Activated naive CD4-positive, alpha-beta T cell treated with anti-CD3 and anti-CD28 coated beads, Interleukin-2, amount 50 U/mL, for 72 hours (primary cell): ENCODE data around the gene RFTN1. TPM values are rescaled to one million over a fixed set of nuclear protein-coding genes. Genes with fewer than 3 reads are reported as not detected.

Experiments used
- ATAC-seq, 2 donors: fragments of 150-1000 bp; cut with Tn5 transposase; 2 replicates each; pipeline ENCODE4 v1.10.0; 2021; ENCODE audit warnings: mild to moderate bottlenecking in 2 of 2, moderate library complexity in 2 of 2
- DNase-seq, 2 donors: peaks; one replicate each; pipeline ENCODE4 v3.0.0; 2021 to 2022; ENCODE audit warnings: low spot score in 2 of 2
- H3K27ac Mint-ChIP-seq, 2 donors: one replicate each; pipeline ENCODE4 v1.8.0; 2022; ENCODE audit warnings: mild to moderate bottlenecking in 2 of 2, mixed read lengths in 2 of 2
- H3K36me3 Mint-ChIP-seq, 2 donors: one replicate each; pipeline ENCODE4 v1.8.0; 2022; ENCODE audit warnings: mixed read lengths in 2 of 2
- H3K9me3 Mint-ChIP-seq, 2 donors: one replicate each; pipeline ENCODE4 v1.8.0; 2022; ENCODE audit warnings: mixed read lengths in 2 of 2
- total RNA-seq, 2 donors: library from RNA; stranded (reverse); gene quantifications; one replicate each; pipeline ENCODE4 v1.2.3, GENCODE V29; 2022

The RFTN1 gene
- total RNA-seq, 2 donors from 2014 or later: 94.3 to 111 TPM

GRCh38 chr3:16366581-16366980 lies 146.9 kb downstream of the RFTN1 start:
- DNase-seq: no peak
- H3K27ac Mint-ChIP-seq: peak overlapping the region in 1 of 2 donors; percentile 56
- peaks cover 31 to 67% of the 10 kb centered on the region in 2 donors for H3K36me3 Mint-ChIP-seq
- H3K9me3 Mint-ChIP-seq: no peaks in the 10 kb centered on the region
- ATAC-seq: no peak

DNA sequence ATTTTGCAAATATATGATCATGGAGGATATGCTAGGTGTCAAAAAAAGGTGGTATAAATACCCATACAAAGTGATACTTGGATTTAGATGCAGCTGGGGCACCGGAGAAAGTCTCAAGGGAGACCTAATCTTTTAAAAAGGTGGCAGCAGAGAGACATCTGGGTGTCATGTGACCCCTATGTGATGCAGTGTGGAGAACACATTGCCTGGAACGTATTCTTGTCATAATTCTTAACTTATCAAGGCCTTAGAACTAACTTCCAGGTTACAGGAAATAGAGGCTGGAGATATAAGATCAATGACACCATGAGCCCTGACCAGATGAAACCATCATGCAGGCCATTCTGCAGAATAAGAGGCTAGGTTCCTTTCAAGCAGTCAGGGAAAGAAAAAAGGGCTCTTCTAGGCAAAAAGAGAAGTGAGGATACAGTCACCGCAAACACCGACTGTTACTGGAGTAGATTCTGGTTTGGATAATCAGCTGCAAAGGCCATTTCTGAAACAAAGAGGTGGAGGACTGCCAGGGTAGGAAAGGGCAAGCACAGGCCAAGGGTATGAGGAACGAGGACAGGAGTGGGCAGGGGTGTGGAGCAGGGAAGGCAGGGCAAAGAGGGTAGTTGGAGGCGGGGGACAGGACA lies 147.9 kb downstream of the RFTN1 start:
- ATAC-seq (no peak), DNase-seq (no peak)
- Mint-ChIP-seq H3K36me3 (peaks cover 28 to 70% of the 10 kb centered on the region in 2 donors), H3K9me3 (no peaks in the 10 kb centered on the region), H3K27ac (peak overlapping the region; percentile 56 to 75)

DNA sequence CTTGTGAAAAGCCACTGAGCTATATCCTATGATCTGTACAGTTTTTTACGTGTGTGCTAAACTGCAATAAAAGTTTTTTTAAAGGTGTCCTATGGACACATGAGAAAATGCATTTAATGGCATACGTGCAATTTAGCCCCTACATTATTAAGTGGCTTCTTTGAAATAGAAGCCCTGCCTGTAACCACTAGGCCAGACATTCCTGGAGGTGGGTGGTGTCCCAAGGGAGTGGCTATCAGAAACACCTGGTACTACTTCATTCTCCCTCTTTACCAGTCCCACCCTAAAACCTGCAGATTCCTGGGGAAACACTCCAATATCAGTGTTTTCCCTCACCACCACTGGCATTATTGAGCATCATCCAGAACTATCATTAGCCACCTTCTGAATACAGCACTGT lies 148.5 kb downstream of the RFTN1 start:
- DNase-seq (no peak), ATAC-seq (no peak)
- Mint-ChIP-seq H3K27ac (peak overlapping the region in 1 of 2 donors; percentile 58), H3K36me3 (peaks cover 23 to 63% of the 10 kb centered on the region in 2 donors), H3K9me3 (no peaks in the 10 kb centered on the region)

GRCh38 chr3:16364323-16364722 lies 149.2 kb downstream of the RFTN1 start:
- H3K27ac Mint-ChIP-seq: peak overlapping the region in 1 of 2 donors; percentile 58
- DNase-seq (no peak), ATAC-seq (no peak)
- no peaks in the 10 kb centered on the region for H3K9me3 Mint-ChIP-seq
- peaks cover 16 to 57% of the 10 kb centered on the region in 2 donors for H3K36me3 Mint-ChIP-seq

- no peak overlapping the region for H3K27ac Mint-ChIP-seq
- ATAC-seq (no peak), DNase-seq (no peak)
- H3K36me3 Mint-ChIP-seq: peaks cover 12 to 50% of the 10 kb centered on the region in 2 donors
- H3K9me3 Mint-ChIP-seq: no peaks in the 10 kb centered on the region
Observed at GRCh38 chr3:16363636-16364035, 149.9 kb downstream of the RFTN1 start.

- H3K27ac Mint-ChIP-seq: peak overlapping the region; percentile 2 to 65
- ATAC-seq (no peak), DNase-seq (no peak)
- H3K36me3 Mint-ChIP-seq: peaks cover 12 to 56% of the 10 kb centered on the region in 2 donors
- H3K9me3 Mint-ChIP-seq: no peaks in the 10 kb centered on the region
Observed at GRCh38 chr3:16362770-16363169, 150.7 kb downstream of the RFTN1 start.

GRCh38 chr3:16361087-16361486 lies 152.4 kb downstream of the RFTN1 start:
- ATAC-seq (no peak), DNase-seq (no peak)
- Mint-ChIP-seq H3K27ac (peak overlapping the region in 1 of 2 donors; percentile 26), H3K9me3 (no peaks in the 10 kb centered on the region), H3K36me3 (peaks cover 16 to 61% of the 10 kb centered on the region in 2 donors)

DNA sequence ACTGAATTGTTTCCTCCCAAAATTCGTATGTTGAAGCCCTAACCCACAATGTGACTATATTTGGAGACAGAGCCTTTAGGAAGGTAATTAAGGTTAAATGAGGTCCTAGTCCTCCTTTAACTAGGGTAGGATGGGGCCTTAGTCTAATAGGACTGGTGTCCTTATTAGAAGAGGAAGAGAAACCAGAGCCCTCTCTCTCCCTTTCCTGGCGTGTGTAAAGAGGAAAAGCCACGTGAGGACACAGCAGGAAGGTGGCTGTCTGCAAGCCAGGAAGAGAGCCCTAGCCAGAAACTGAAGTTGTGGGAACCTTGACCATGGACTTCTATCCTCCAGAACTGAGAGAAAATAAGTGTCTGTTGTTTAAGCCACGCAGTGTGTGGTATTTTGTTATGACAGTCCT lies 154.2 kb downstream of the RFTN1 start:
- peaks cover 20 to 61% of the 10 kb centered on the region in 2 donors for H3K36me3 Mint-ChIP-seq
- DNase-seq: no peak
- H3K27ac Mint-ChIP-seq: peak overlapping the region; percentile 62 to 66
- no peak for ATAC-seq
- H3K9me3 Mint-ChIP-seq: no peaks in the 10 kb centered on the region

GRCh38 chr3:16358336-16358735 lies 155.2 kb downstream of the RFTN1 start:
- no peaks in the 10 kb centered on the region for H3K9me3 Mint-ChIP-seq
- ATAC-seq (no peak), DNase-seq (no peak)
- peaks cover 14 to 63% of the 10 kb centered on the region in 2 donors for H3K36me3 Mint-ChIP-seq
- H3K27ac Mint-ChIP-seq: peak overlapping the region; percentile 46 to 66

- Mint-ChIP-seq H3K9me3 (no peaks in the 10 kb centered on the region), H3K36me3 (peaks cover 18 to 60% of the 10 kb centered on the region in 2 donors), H3K27ac (peak overlapping the region in 1 of 2 donors; percentile 34)
- ATAC-seq: peak in 1 of 2 donors; percentile 18
- DNase-seq: no peak
Observed at GRCh38 chr3:16357186-16358121, 156.0 kb downstream of the RFTN1 start.

DNA sequence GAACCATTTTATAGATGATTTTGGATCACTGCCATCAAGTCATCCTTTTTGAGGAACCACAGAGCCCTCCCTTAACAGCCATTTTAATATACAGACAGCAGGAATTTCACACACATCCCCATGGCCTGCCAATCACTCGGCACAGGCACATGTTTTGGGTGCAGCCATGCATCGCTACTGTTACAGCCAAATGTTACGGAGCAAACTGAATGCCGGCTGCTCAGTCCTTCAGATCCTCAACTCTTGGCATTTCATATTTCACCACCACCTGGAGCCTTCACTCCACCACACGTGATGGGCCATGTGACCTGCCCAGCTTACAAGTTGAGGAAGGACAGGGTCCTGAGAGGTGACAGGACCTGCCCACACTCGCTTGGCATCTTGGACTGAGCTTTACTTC lies 157.7 kb downstream of the RFTN1 start:
- ATAC-seq: no peak
- no peak for DNase-seq
- Mint-ChIP-seq H3K36me3 (peaks cover 23 to 54% of the 10 kb centered on the region in 2 donors), H3K27ac (peak overlapping the region; percentile 44 to 78), H3K9me3 (no peaks in the 10 kb centered on the region)

DNA sequence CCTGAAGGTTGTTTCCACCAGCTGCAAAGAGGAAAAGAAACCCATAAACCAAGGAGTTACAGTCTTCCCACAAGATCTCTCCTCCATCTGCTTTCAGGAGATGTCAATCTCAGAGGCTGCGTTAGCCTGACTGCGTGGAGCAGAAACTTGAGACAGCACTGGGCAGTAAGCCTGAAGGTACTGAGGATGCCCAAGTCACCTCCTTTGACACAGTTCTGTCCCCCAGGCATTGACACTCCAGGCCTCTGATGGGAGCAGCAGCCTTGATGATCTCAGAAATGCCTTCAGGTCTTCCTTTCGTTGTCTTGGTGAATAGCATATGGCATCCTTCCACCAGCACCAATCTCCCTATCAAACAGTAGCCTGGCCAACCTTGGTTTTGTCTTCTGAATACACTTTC lies 159.2 kb downstream of the RFTN1 start:
- peaks cover 28 to 70% of the 10 kb centered on the region in 2 donors for H3K36me3 Mint-ChIP-seq
- DNase-seq: no peak
- peak overlapping the region; percentile 55 to 81 for H3K27ac Mint-ChIP-seq
- no peaks in the 10 kb centered on the region for H3K9me3 Mint-ChIP-seq
- ATAC-seq: no peak

DNA sequence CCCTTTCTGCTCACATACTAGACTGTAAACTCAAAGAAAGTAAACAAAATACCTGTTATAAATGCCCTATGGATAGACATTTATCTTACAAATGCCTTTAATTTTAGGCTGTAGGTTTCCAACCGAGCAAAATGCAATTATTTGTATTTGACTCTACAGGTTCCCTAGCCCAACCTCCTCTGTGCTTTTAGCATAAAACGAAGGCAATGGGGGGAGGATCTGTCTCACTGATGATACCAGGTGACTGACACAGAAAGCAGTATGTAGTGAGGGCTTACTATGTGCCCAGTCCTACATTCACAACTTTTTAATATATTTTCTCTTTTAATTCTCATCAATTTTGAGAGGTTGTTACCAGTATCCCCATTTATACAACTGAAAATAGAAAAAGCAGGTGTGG lies 161.1 kb downstream of the RFTN1 start:
- Mint-ChIP-seq H3K27ac (peak overlapping the region; percentile 84 to 95), H3K36me3 (peaks cover 36 to 78% of the 10 kb centered on the region in 2 donors), H3K9me3 (no peaks in the 10 kb centered on the region)
- no peak for DNase-seq
- no peak for ATAC-seq

DNA sequence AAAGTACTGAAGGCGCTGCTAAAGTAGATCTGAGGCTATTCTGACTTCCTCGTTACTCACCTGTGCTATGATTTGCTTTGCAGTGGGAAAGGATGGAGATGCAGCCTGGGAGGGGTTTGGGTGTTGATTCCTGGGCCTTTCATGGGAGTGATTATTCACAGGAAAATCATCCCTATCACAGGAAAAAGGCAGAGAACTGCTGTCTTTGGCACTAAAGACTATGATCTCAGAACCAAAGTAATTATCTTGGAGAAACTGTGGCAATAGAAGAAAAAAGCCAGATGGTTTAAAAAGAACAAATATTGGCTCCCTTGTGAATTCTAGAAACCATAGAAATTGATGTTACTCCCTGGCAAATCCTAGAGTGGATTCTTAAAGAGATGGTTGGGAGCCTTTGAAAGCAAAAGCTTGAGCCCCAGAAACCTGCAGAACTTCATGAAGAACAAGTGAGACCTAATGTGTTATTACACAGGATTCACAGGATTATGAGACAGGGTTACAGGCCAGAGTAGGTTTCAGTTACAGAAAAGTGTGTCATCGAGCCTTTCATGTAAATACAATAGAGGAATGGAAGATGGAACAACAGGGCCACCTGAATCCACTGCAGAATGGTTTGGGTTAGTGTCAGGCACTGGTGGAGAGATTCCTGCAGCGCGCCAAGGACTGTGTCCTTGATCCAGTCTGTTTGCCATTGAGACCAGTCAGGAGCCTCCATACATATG lies 162.7 kb downstream of the RFTN1 start:
- ATAC-seq: peak; percentile 34 to 41
- H3K27ac Mint-ChIP-seq: peak overlapping the region; percentile 69 to 83
- no peaks in the 10 kb centered on the region for H3K9me3 Mint-ChIP-seq
- DNase-seq: no peak
- H3K36me3 Mint-ChIP-seq: peaks cover 37 to 80% of the 10 kb centered on the region in 2 donors

DNA sequence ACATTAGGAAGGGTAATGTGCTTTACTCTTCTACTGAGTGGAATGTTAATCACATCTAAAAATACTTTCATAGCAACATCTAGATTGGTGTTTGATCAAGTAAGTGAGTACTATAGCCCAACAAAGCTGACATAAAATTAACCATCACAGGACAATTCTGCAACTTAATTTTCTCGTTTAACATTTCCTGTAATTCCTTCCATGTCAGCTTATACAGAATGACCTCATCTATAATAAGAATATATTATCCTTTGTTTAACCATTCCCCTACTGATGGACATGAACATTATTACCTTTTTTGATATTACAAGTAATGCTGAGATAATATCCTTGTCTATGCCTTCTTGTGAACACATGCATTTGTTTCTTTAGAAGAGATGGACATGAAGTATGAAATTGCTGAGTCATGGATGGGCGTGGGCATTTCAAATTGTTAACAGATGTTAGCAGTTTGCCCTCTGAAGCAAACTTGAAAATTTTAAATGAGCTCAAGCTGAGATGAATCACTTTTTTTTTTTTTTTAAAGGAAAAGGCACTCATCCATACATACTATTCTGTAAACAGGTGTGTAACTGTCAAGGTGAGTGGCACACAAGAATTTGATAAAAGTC lies 163.4 kb downstream of the RFTN1 start:
- H3K36me3 Mint-ChIP-seq: peaks cover 37 to 84% of the 10 kb centered on the region in 2 donors

GRCh38 chr3:16347548-16347947 lies 166.0 kb downstream of the RFTN1 start:
- Mint-ChIP-seq H3K27ac (peak overlapping the region; percentile 84 to 92), H3K9me3 (peaks cover 5 to 6% of the 10 kb centered on the region in 2 donors)
- no peak for DNase-seq

More for the DNA sequence above, 163.4 kb downstream of the RFTN1 start:
- Mint-ChIP-seq H3K9me3 (no peaks in the 10 kb centered on the region), H3K27ac (peak overlapping the region; percentile 52 to 83)
- DNase-seq (no peak), ATAC-seq (no peak)

More at GRCh38 chr3:16347548-16347947, 166.0 kb downstream of the RFTN1 start:
- peaks cover 28 to 86% of the 10 kb centered on the region in 2 donors for H3K36me3 Mint-ChIP-seq
- no peak for ATAC-seq
